Spleen (tissue), 11 donors: ENCODE measurements around the gene ENTPD8. TPM values are rescaled to one million over a fixed set of nuclear protein-coding genes. Genes with fewer than 3 reads are reported as not detected.

Experiments
- DNase-seq: peaks from one replicate; pipeline ENCODE4 v3.0.0-alpha.2; 2020
- H3K27ac ChIP-seq, 8 donors: fragments of 200-600 bp; sonication (generic) in 7 of 8; 1 replicate in 4 of 8; 2 replicates in 4 of 8; pipeline versions ENCODE4 v1.5.0 to v1.8.0; 2016 to 2021; ENCODE audit warnings: inconsistent platforms in 4 of 8, mild to moderate bottlenecking in 4 of 8, moderate library complexity in 1 of 8
- H3K27me3 ChIP-seq, 7 donors: fragments of 200-600 bp; sonication (generic) in 6 of 7; replicated peaks in 1 of 7; 1 replicate in 4 of 7; 2 replicates in 3 of 7; pipeline versions ENCODE4 v1.5.0 to v1.8.0; 2016 to 2021; ENCODE audit warnings: inconsistent platforms in 3 of 7, mild to moderate bottlenecking in 1 of 7
- H3K36me3 ChIP-seq, 6 donors: fragments of 200-600 bp; sonication (generic) in 5 of 6; 1 replicate in 4 of 6; 2 replicates in 2 of 6; pipeline versions ENCODE4 v1.5.0 to v1.8.0; 2016 to 2021; ENCODE audit warnings: inconsistent platforms in 2 of 6
- H3K4me1 ChIP-seq, 6 donors: fragments of 200-600 bp; sonication (generic) in 5 of 6; 1 replicate in 3 of 6; 2 replicates in 3 of 6; pipeline versions ENCODE4 v1.5.0 to v1.8.0; 2016 to 2021; ENCODE audit warnings: inconsistent platforms in 3 of 6
- H3K4me3 ChIP-seq, 8 donors: fragments of 200-600 bp; sonication (generic) in 7 of 8; 1 replicate in 4 of 8; 2 replicates in 4 of 8; pipeline versions ENCODE4 v1.5.0 to v1.8.0; 2016 to 2021; ENCODE audit warnings: inconsistent platforms in 4 of 8, mild to moderate bottlenecking in 4 of 8, moderate library complexity in 2 of 8
- H3K9me3 ChIP-seq, 8 donors: fragments of 200-600 bp; sonication (generic) in 7 of 8; 1 replicate in 4 of 8; 2 replicates in 4 of 8; pipeline versions ENCODE4 v1.5.0 to v1.8.0; 2016 to 2021; ENCODE audit warnings: inconsistent platforms in 4 of 8
- CTCF ChIP-seq, 11 experiments: fragments of 200-600 bp in 7 of 11; fragments of 450-650 bp in 4 of 11; sonication (generic) in 4 of 11; IDR thresholded peaks in 8 of 11; conservative IDR thresholded peaks in 3 of 11; 1 replicate in 7 of 11; 2 replicates in 4 of 11; pipeline versions ENCODE4 v1.4.0 to v1.8.0; 2016 to 2021; ENCODE audit warnings: antibody characterized with exemption in 11 of 11, inconsistent platforms in 4 of 11, mild to moderate bottlenecking in 1 of 11
- POLR2A ChIP-seq, 3 donors: fragments of 450-650 bp; IDR thresholded peaks; one replicate each; pipeline ENCODE4 v1.5.1; 2017; ENCODE audit warnings: antibody characterized with exemption in 3 of 3, mild to moderate bottlenecking in 1 of 3
- POLR2AphosphoS5 ChIP-seq, 3 donors: sonication (generic); formaldehyde crosslinking; IDR thresholded peaks; one replicate each; pipeline ENCODE4 v1.5.1; 2017; ENCODE audit warnings: antibody characterized with exemption in 3 of 3
- WGBS, 5 donors: extraction: QIAGEN DNeasy Blood & Tissue Kit in 3 of 5; methylation state at CpG; one replicate each; pipeline versions ENCODE4 v1.1.5 to v1.1.7; 2013 to 2018; 5-methylcytosine and 5-hydroxymethylcytosine counted together
- intact Hi-C: fragments of 100-400 bp; cut with DNase I; formaldehyde crosslinking; loops from one replicate; pipeline ENCODE4 v1.15.0; 2023; ENCODE audit warnings: low total_unique reads
- polyA plus RNA-seq, 3 donors: library from polyadenylated mRNA; stranded (reverse); fragments of 200-250 nt; gene quantifications; one replicate each; pipeline ENCODE4 v1.2.1, GENCODE V29; 2013
- total RNA-seq, 7 donors: library from RNA; depleted of rRNA in 3 of 7; stranded (reverse); fragments of >200 nt in 3 of 7; fragmentation: NEBNext Ultra II Directional in 4 of 7; extraction: Animal tissue kit (Norgen Biotek cat#: 25700) in 4 of 7; gene quantifications; one replicate each; pipeline versions ENCODE4 v1.1.0 to v1.2.1, GENCODE V29; 2016 to 2021
- donor health status: healthy with polysubstance abuse.
- donor health status: DM: no; HTN: no; CAD: no; lungs with moderate emphysema.
- donor health status: DM: no; HTN: no; CAD: no.
- donor health status: Bipolar disorder and iron deficiency.
- donor health status: healthy.
- donor health status: DM: no; HTN: no; CAD: no.
- donor health status: DM: yes; HTN: yes; CAD: no.

ENTPD8 gene
- total and polyA plus RNA-seq, 10 donors = 0.07 to 0.37 (median 0.18) TPM; not detected in 4

DNA sequence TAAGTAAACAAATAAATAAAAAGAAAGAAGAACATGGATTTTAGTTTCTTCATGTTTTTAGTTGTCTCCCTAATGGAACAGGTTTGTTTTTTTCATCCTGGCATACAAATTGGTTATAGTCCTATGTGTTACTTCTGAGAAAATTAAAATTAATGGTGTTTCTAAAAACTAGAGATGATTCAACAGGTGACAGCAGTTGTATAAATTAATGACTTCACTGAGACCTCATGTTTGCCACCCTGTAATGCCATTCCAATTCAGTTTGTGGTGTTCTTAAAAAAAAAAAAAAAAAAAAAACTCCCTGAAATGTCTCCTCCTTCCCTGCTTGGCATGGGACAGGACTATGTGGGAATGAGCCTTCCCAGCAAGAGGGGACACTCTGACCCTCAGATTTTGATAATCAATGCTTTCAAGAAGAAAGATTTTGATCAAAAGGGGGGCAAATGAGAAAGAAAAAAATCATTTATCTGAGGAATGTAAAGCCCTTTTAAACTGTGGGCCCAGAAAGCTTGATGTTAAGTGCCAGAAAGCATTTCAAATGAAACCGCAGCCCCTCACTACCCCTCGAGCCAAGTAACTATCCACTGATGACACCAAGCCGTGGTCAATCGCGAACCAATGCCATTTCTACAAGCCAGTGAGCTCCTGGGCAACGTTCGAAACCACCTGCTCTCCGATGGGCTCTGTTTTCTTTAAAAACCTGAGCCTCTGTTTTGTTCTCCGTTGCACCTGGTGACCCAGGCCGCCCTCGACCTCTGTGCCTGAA lies 19.1 kb downstream of the ENTPD8 start:
- Histone ChIP-seq H3K9me3 (no peaks in the 10 kb centered on the region), H3K27ac (peak overlapping the region; percentile 48 to 88 (median 78)), H3K4me1 (peaks cover 10 to 70% (median 33%) of the 10 kb centered on the region in 6 donors), H3K4me3 (peak overlapping the region; percentile 81 to 99 (median 95)), H3K36me3 (peaks cover 0 to 14% (median 0%) of the 10 kb centered on the region in 6 donors), H3K27me3 (peaks cover 0 to 11% (median 0%) of the 10 kb centered on the region in 7 donors)
- WGBS, 5 donors = 3 to 6% (median 4%) methylated on average over 11 of the region's 11 CpGs
- DNase-seq = no peak
- intact Hi-C loops = loop anchor here (5.0 kb wide), 1 partner anchor 105 kb away; no protein-coding TSS in a partner anchor
- TF ChIP-seq POLR2AphosphoS5 (IDR thresholded peaks at IDR 0.05) = no peak
- no peak for TF ChIP-seq CTCF (IDR thresholded peaks at IDR 0.05 in 8 of 11, conservative IDR thresholded peaks at IDR 0.05 in 3 of 11)
- TF ChIP-seq POLR2A (IDR thresholded peaks at IDR 0.05) = no peak

DNA sequence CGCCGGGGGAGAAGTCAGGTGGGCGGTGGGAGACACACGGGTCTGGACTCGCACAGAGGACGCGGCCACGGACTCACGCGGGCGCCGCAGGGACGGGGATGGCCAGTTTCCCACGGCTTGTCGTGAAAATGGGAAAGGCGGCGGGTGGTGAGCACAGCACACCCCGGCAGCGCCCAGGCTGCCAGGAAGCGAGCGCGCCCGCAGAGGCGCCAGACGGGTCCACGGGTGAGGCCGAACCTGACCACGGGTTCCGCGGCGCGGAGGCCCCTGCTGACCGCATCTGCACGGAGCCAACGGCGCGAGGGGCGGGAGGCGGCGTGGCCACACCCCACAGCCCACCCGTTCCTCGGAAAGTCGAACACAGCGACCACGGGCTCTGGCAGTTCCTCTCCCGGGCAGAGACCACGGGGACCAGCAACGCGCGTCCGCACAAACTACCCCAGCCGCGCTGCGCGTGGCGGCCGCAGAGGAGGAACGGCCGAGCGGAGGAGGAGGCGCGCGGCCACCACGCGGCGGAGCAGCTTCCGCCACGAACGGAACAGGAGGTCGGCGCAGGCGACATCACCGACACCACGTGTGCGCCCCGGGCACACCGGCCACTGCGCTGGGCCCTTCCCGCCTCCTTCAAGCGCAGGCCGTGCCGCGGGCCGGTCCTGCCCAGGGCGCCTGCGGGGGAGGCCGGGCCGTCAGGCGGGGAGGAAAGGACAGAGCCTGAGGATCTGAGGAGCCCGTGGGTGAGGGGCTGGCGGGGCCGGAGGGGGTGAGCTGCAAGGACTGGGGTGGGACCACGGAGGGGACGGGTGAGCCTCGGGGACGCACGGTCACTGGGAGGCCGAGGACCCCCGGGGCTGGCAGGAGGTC lies 23.8 kb downstream of the ENTPD8 start:
- peaks cover 0 to 24% (median 0%) of the 10 kb centered on the region in 6 donors for H3K36me3 ChIP-seq
- peak; percentile 82 for DNase-seq
- peak overlapping the region in 6 of 8 donors; percentile 8 to 63 (median 15) for H3K27ac ChIP-seq
- intact Hi-C loops = no loop called here
- no peak for TF ChIP-seq CTCF (IDR thresholded peaks at IDR 0.05 in 8 of 11, conservative IDR thresholded peaks at IDR 0.05 in 3 of 11)
- peak in 2 of 3 donors; percentile 61 to 76 for TF ChIP-seq POLR2AphosphoS5 (IDR thresholded peaks at IDR 0.05)
- WGBS, 5 donors = 65 to 93% (median 82%) methylated on average over 86 to 99 of the region's 99 CpGs
- peaks cover 14 to 78% (median 30%) of the 10 kb centered on the region in 6 donors for H3K4me1 ChIP-seq
- H3K4me3 ChIP-seq = peak overlapping the region in 7 of 8 donors; percentile 2 to 54 (median 35)
- no peaks in the 10 kb centered on the region for H3K9me3 ChIP-seq
- H3K27me3 ChIP-seq = peaks cover 0 to 8% (median 0%) of the 10 kb centered on the region in 7 donors

DNA sequence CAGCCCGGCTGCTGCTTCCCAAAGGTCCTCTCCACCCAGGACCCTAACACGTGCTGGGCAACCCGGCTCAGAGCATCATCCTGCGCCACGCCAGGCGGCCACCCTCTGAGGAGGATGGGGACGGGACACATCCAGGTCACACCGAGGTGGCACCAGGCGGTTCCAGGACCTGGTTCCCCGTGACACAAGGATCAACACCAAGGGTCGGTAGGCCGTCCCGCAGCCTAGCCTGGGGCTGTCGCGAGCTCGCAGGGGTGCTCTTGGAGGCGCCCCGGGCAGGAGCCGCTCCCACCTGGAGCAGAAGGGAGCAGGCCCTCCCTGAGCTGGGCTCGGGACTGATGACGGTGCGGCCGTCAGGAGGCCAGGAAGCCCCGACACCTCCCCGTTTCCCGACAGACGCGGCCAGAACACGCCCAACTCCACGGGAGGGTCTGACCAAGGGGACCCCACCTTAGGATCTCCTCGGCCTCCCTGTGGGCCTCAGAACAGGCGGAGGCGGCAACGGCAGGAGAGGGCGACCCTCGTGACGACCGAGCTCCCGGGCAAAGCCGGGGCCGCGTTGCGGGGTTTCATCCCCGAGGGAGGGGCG lies 24.5 kb downstream of the ENTPD8 start:
- peak; percentile 75 for DNase-seq
- Histone ChIP-seq H3K4me3 (peak overlapping the region in 5 of 8 donors; percentile 32 to 54 (median 40)), H3K9me3 (no peaks in the 10 kb centered on the region), H3K36me3 (peaks cover 0 to 24% (median 0%) of the 10 kb centered on the region in 6 donors), H3K4me1 (peaks cover 14 to 78% (median 30%) of the 10 kb centered on the region in 6 donors), H3K27ac (peak overlapping the region in 6 of 8 donors; percentile 8 to 63 (median 15)), H3K27me3 (peaks cover 0 to 15% (median 0%) of the 10 kb centered on the region in 7 donors)
- TF ChIP-seq CTCF (IDR thresholded peaks at IDR 0.05 in 8 of 11, conservative IDR thresholded peaks at IDR 0.05 in 3 of 11) = no peak
- no peak for TF ChIP-seq POLR2AphosphoS5 (IDR thresholded peaks at IDR 0.05)
- no peak for TF ChIP-seq POLR2A (IDR thresholded peaks at IDR 0.05)
- intact Hi-C loops = no loop called here
- 68 to 94% (median 89%) methylated on average over 22 to 45 of the region's 45 CpGs for WGBS, 5 donors
